Endothelial cell of hepatic sinusoid (primary cell): Measurements from ENCODE around the gene GLUL.
"Not testable (repeated sequence)": the region's sequence is repeated elsewhere in the genome, so short reads cannot be mapped to it uniquely, and the experiment has no call there.

Experiments
- in situ Hi-C: cut with HindIII; loops from 2 replicates; pipeline ENCODE4 v1.10.0; 2017; ENCODE audit warnings: low sequenced_read_pairs

The GLUL gene

DNA sequence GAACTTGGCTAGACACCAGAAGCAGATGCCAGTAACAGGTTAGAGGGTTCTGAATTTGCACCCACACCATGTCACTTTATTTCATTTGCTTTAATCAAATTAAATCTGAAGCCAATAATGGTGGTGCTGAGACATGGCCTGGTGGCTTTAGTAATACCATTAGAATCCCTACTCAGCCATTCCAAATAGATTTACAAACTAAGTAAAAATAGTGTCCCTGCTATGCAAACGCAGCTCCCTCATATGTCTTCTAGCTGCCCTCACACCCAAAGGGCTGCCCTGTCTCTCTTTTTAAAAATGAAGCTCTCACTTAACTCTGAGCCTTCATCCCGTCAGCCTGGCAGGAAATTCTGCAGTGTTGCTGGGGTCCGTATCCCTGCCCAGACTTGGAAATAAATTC is 21.1 kb downstream of the GLUL start:
- in situ Hi-C loops: no loop called here

DNA sequence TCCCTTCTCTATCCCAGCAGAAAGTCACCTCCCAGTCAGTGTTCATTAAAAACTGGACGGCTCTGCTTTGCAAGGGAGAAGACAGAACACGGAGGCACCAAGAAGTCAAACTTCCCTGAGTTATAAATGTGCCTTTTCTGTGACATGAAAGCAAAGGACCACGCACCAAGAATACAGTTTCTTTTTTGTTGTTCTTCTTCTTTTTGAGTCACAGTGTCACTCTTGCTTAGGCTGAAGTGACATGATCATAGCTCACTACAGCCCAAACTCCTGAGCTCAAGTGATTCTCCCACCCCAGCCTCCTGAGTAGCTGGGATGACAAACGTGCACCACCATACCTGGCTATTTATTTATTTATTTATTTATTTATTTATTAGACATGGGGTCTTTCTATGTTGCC is 22.7 kb downstream of the GLUL start:
- in situ Hi-C loops: no loop called here

DNA sequence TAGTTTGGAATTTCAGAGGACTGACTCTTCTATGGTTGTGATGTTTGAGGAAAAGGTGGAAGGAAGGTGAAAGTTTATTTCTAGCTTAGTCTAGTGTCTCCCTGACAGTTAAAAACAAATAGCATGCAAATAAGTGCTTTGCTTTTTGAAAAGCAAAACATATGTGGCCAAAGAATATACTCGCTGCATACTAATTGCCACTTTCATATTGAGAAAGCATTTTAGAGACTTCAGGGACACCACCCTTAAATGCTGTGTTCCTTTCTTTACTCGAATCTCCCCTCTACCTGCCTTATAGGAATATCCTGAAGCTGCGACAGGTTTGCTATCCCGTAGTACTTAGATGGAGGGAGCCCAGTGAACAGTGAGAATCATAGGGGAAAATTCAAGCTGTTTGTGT is 23.2 kb downstream of the GLUL start:
- in situ Hi-C loops: no loop called here

DNA sequence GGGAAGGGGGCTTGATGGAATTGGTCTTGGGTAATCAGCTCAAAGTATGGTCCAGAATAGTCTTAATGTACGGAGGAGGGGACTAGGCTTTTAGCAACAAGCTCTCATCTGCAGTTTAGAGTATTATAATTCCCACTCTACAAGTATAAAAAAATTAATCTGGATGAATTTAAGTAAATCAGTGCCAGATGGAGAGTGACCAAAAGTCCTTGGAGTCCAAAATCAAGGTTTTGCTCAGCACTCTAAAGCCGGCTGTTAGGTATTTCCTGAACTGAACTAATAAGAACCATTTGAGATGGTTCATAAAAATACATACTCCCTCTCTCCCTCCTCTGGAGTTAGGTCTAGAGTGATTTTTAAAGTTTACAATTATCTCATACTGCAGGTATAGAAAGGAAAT is 23.7 kb downstream of the GLUL start:
- in situ Hi-C loops: no loop called here

DNA sequence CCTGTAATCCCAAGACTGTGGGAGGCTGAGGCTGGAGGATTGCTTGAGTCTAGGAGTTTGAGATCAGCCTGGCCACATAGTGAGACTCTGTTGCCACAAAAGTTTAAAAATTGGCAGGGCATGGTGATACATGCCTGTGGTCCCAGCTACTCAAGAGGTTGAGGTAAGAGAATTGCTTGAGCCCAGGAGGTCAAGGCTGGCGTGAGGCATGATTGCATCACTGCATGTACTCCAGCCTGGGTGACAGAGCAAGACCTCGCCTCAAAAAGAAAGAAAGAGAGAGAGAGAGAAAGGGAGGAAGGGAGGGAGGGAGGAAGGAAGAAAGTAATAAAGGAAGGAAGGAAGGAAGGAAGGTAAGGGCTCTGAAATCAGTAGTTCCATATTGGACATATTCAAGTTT is 25.0 kb downstream of the GLUL start:
- in situ Hi-C loops: no loop called here

DNA sequence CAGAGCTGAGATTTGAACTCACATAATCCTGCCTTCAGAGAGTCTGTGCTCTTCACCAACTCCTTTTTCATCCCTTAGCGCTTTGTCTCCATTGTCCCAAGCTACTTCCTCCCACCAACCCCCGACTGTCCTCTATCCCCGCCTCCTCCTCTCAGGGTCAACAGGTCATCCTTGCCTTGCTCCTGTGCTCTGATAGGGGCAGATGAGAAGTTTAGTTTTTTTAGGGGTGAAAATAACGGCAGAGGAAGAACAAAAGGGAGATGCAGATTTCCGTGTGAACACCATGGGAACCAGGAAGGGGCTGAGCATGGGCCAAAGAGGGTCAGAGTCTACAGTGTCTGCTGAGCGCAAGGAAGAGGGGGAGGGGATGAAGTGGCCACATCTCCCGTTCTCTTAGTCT is 31.9 kb downstream of the GLUL start:
- in situ Hi-C loops: no loop called here

DNA sequence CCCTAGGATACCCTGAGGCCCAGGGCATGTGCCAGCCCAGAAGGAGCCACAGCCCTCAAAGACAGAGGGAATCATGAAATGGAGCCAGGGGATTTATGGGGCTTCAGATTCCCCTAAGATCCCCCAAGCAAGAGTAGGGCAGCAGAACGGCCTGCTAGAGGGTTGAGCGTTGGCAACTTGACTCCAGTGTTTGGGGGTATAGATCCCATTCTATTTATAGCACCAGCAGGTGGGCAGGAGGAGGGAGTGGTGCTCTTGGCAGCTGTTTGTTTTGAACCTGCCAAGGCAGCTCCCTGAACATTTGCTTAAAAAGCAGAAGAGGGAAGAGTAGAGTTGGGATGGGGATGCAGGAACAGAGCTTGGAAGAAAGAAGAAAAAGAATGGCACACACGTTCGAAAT is 33.7 kb downstream of the GLUL start:
- in situ Hi-C loops: no loop called here

DNA sequence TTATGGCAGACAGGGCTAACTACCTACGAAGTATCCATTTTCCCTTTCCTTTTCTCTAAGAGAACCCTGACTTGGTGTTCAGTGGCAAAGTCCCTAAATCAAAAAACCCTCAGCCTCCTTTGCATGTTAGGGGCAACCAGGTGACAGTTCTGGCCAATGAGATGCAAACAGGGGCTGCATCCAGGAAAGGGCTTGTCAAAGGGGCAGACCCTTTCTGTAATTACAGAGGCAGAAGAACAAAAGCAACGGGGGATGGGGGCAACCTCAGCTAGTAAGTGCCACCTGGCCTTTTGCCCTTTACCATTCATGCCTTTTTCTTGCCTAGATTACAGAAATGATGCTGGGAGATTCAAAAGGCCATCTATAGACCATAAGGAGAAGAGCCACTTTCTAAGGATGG is 34.4 kb downstream of the GLUL start:
- in situ Hi-C loops: no loop called here

DNA sequence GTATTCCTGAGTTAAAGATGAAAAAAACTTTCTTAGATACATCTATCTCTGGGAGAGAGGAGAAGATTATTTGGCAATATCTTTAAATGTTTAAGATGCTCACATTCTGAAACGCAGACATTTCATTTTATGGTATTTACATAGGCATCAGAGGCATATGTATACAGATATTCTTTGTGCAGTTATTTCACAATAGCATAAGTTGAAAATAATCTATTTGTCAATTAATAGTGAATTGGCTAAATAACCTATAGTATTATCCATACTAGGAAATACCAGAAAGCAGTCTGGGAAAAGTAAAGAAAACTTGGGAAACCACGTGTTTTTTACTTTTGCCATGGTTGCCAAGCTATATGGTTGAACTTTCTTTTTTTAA is 35.9 kb downstream of the GLUL start:
- in situ Hi-C loops: no loop called here

DNA sequence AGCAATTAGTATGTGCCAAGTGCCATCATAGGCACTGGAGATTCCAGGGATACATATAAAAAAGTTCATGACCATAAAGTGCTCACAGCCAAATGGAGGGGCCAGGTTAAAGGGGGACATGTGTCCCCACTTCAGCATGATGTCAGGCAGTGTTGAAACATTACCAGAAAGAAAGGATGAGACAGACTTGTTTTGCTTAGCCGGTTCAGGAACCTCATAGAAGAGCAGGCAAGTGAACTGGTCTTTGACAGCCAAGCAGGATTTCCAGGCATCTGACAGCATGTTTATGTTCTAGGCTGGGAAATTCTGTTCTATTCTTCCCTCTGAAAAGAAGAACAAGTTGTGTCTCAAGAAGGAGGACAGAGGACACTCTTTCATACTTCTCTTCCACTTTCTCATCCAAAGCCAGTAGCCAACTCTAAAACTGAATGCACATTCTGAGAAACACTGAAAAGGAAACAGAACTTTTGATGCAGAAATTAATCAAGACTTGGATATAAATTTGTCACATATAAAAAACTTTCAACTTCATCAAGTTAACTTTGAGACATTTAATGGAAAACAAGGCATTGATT is 39.7 kb downstream of the GLUL start:
- in situ Hi-C loops: no loop called here

DNA sequence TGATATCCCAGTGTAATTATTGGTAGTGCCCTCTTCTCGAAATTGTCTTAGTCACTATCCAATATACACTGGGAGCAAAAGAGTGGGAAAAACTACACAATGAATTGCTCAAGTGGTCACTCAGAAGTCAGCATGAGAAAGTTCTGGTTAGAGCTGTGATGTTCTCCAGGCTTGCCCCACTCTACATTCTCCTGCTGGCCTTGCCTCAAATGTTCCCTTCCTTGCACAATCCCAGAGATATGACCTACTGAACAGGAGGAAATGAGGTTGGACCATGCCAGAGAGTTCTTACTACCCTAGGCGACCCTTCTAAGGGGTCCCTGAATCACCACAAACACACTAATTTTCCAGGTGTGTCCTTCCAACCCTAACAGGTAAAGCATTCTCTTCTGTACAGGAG is 40.8 kb downstream of the GLUL start:
- in situ Hi-C loops: no loop called here

DNA sequence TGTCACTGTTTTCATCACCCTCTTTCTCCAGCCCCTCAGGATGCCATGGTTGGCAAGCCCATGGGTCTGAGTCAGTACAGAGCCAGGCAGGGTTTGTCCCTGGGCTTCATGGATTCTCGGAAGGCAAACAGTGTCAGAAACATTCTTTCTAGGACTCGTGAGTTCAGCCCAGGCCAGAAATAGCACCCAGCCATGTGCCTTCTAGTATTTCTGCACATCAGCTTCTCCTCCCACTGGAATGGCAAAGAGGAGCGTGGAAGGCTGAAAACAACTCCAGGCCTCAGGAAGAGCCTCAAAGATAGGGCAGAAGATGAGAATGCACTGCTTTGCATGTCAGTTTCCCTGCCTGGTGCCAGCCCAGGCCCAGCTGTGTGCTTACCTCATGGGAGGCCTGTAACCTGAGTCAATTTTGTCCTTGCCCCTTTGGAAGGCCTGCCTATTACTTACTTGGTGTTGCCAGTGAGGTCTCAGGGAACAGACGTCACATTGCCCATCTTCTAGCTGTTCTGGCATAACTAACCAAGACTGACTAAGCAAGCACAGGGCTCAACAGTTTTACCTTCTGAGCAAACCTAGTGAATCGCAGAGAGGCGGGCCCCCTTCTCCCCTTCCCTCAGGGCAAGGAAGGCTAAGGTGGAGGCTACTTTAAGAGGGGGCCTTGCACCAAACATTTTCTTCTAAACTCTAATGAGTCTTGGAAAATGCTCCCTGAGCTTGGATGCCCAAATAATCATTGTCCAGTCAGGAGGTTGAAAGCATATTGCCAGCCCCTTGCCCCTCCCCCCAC is 42.4 kb downstream of the GLUL start:
- in situ Hi-C loops: no loop called here

DNA sequence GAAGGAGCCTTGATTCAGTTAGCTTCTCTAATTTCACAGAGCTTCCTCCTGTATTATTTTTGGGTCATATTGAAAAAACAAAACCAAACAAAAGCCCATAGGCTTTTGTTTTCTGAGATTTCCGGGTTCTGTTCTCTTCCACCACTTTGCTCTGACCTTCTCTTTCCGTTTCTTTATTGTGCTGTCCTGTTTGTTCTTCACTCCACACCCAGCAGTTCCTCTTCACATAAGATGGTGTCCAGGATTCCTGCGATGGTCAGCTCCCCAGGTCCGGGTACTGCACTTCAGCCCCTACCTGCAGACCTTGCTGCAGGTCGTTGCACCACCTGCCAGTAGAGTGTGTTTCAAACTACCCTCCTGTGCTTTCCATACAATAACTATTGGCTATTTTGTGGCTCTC is 44.6 kb downstream of the GLUL start:
- in situ Hi-C loops: no loop called here

DNA sequence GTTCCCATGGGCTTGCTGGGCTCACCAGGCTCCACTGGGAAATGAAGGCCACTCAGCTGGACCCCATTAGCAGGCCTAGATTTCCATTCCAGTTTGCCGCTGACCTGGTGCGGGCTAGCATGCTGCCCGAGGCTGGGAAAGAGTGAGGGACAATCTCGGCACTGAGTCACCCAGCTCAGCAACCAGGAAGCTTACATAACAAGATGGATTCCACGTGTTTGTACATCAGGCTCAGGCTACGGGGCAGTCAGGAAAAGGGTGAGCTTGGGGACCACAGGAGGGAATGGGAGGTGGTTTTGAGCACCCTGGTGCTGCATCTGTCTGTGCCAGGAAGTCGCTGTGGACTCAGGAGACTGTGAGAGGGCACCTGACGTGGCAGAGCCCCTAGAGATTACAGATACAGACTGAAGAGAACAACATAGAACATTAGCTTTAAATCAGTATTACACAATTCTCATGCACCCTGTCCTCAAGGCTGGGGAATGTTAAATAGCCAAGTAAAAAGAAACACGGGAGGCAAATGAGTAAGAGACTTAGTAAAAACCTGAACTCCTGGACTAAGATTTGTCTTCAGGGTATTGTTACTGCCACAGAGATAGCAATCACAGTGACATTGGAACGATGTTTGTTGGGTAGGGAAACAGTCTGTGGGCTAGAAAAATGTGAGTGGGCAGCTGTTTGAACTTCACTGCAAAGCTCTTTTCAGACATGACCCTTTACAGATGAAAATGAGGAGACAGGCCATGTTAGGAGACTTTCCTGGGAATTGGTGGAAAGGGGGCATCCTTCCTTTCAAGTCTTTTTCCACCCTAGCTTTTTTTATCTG is 51.1 kb downstream of the GLUL start:
- in situ Hi-C loops: no loop called here

DNA sequence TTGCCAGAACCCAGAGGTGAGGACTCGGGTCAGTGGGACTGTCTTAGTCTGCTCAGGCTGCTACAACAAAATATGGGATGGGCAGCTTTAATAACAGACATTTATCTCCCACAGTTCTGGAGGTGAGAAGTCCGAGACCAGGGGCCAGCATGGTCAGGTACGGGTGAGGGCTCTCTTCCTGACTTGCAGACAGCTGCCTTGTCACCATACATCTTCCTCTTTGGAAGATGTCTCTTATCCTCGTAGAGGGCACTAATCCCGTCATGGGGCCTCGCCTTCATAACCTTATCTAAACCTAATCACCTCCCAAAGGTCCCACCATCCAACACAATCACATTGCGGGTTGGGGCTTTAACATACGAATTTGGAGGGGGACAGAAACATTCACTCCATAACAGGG is 51.9 kb downstream of the GLUL start:
- in situ Hi-C loops: no loop called here

DNA sequence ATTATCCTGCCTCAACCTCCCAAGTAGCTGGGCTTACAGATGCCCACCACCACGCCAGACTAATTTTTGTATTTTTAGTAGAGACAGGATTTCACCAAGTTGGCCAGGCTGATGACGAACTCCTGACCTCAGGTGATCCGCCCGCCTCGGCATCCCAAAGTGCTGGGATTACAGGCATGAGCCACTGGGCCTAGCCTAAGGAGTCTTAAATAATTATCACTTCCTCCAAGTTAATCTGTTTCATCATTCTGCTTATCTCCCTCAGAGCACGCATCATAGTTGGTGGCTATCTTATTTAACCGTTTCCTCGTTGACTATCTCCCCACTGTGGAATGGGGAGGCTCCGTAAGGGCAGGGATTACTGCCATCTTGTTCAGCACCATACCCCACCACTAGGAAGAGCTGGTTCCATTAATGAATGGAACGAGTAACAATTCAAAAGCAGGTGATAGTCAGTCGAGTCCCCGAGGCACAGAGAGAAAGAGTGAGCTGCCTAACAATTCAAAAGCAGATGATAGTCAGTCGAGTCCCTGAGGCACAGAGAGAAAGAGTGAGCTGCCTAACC is 52.7 kb downstream of the GLUL start:
- in situ Hi-C loops: no loop called here

DNA sequence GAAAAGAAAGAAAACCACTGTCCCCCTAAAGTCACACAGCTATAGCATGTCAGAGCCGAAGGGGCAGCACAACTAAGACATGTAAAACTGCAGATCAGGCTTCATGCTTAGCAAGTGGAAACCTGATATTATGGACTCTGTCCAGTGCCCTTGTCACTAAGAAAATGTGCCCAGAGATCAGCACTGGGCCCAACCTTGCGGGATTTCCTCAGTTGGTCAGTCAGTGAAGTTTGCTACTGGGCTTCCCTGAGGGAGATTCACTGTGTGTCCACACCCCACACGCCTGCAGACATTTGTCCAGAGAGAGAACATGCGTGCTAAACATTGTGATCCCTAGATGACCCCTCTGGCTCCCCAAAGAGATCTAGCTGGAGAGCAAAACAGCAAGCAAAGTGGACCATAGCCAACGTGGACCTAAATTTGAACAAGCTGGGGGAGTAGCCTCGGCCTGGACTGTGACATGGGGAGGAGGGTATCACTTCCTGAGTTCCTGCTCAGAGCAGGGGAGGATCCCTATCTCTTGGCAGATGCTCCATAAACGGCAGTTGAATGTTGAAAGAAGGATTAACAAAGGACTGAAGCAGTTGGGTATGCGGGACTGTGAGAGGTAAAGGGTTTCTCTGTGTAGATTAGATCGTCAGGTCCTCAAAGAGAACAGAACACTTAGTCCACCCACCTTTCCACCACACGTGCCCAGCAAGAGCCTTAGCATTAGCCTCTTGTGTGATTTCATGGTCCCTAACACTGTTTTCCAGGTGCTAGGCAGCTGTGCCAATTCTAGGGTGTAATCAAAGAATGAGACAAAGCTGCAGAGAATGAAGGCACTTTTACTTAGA is 53.6 kb downstream of the GLUL start:
- in situ Hi-C loops: no loop called here

DNA sequence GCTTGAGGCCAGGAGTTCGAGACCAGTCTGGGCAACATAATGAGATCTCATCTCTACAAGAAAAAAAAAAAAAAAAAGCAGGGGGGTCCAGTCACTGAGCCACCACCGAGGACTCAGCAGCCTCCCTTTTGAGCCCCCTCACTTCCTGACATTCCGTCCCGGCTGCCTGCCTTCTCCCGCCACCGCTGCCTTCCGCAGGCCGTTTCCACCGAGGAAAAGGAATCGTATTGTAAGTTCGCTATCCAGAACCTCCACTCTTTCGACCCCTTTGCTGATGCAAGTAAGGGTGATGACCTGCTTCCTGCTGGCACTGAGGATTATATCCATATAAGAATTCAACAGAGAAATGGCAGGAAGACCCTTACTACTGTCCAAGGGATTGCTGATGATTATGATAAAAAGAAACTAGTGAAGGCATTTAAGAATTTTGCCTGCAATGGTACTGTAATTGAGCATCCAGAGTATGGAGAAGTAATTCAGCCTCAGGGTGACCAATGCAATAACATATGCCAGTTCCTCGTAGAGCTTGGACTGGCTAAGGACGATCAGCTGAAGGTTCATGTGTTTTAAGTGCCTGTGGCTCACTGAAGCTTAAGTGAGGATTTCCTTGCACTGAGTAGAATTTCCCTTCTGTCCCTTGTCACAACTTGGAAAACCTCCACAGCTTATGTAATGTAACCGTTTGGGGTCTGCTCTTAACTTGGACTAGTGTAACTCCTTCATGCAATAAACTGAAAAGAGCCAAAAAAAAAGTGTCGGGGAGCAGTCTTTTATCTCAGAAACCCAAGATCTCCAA is 55.6 kb downstream of the GLUL start:
- in situ Hi-C loops: no loop called here

DNA sequence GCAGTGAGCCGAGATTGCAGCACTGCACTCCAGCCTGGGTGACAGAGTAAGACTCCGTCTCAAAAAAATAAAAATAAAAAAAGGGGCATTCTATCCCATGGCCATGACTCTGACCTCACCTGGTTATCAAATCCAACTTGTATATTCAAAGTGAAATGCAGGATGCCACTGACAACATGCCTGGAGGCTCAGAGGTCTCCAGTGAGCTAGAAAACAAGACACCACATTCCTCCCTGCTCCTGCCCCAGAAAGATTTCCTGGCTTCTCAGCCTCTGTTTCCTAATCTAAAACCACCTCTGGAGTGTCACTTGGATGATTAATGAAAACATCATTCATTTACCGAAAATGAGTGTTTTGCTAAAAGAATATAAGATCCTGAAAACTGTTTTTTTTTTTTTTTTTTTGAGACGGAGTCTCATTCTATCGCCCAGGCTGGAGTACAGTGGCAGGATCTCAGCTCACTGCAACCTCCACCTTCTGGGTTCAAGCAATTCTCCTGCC is 58.5 kb downstream of the GLUL start:
- in situ Hi-C loops: not testable (repeated sequence)
